ENCODE results near the gene CDIPT. TPM values are rescaled to one million over a fixed set of nuclear protein-coding genes. Genes with fewer than 3 reads are reported as not detected.

Gene CDIPT
- total and polyA plus RNA-seq, 2 of the 13 experiments (the other 11 are each of a cell fraction or from before 2014, with no cell fraction given) = 54.9 to 97.5 TPM

- TF ChIP-seq PAF1 (CRISPR knock-in tag; IDR thresholded peaks at IDR 0.05) (no peak), ZNF225 (CRISPR knock-in tag; IDR thresholded peaks at IDR 0.05) (no peak), MAZ (IDR thresholded peaks at IDR 0.05; ENCODE audit: borderline replicate concordance, low read depth, low read length) (no peak), MAZ (CRISPR knock-in tag; IDR thresholded peaks at IDR 0.05; ENCODE audit: low read depth) (no peak), ZNF362 (CRISPR knock-in tag; IDR thresholded peaks at IDR 0.05; ENCODE audit: borderline replicate concordance) (no peak), SALL2 (CRISPR knock-in tag; IDR thresholded peaks at IDR 0.05) (no peak), ZNF136 (CRISPR knock-in tag; IDR thresholded peaks at IDR 0.05; ENCODE audit: low read depth) (no peak), ZNF547 (CRISPR knock-in tag; IDR thresholded peaks at IDR 0.05) (no peak), ZBTB10 (CRISPR knock-in tag; IDR thresholded peaks at IDR 0.05; ENCODE audit: borderline replicate concordance) (no peak), SNAPC4 (CRISPR knock-in tag; IDR thresholded peaks at IDR 0.05) (no peak), SIX1 (CRISPR knock-in tag; IDR thresholded peaks at IDR 0.05; ENCODE audit: borderline replicate concordance) (no peak), ZBTB34 (CRISPR knock-in tag; IDR thresholded peaks at IDR 0.05) (no peak), SP2 (CRISPR knock-in tag; IDR thresholded peaks at IDR 0.05) (no peak), ZNF33B (CRISPR knock-in tag; IDR thresholded peaks at IDR 0.05) (no peak), FOXK1 (CRISPR knock-in tag; IDR thresholded peaks at IDR 0.05; ENCODE audit: borderline replicate concordance, low read depth) (no peak), GFI1 (CRISPR knock-in tag; IDR thresholded peaks at IDR 0.05; ENCODE audit: borderline replicate concordance) (no peak), GMEB1 (CRISPR knock-in tag; IDR thresholded peaks at IDR 0.05; ENCODE audit: borderline replicate concordance) (no peak), ZNF143 (CRISPR knock-in tag; IDR thresholded peaks at IDR 0.05) (no peak)
Measured at GRCh38 chr16:29820271-29820701, 42.7 kb downstream of the CDIPT start, which contains the start of gene MVP (continued).
